Keratinocyte (primary cell): ENCODE measurements around the gene C16orf82.

Experiments used
- EZH2 ChIP-seq: IDR thresholded peaks from one replicate; pipeline ENCODE4 v1.6.1; 2012; ENCODE audit warnings: inconsistent platforms, mild to moderate bottlenecking, low read length, moderate library complexity
- TF ChIP-seq, protein P1 (sequence below), 3 experiments: IDR thresholded peaks in 1 of 3; conservative IDR thresholded peaks in 1 of 3; optimal IDR thresholded peaks in 1 of 3; 2 replicates in 2 of 3; 3 replicates in 1 of 3; pipeline versions ENCODE3 to v1.5.1; 2011; ENCODE audit warnings: low read length in 3 of 3, mild to moderate bottlenecking in 3 of 3, moderate library complexity in 2 of 3, control low read depth in 1 of 3, inconsistent platforms in 1 of 3; ENCODE audit not compliant: insufficient read depth in 2 of 3; ENCODE audit errors: extremely low read depth in 1 of 3

DNA sequence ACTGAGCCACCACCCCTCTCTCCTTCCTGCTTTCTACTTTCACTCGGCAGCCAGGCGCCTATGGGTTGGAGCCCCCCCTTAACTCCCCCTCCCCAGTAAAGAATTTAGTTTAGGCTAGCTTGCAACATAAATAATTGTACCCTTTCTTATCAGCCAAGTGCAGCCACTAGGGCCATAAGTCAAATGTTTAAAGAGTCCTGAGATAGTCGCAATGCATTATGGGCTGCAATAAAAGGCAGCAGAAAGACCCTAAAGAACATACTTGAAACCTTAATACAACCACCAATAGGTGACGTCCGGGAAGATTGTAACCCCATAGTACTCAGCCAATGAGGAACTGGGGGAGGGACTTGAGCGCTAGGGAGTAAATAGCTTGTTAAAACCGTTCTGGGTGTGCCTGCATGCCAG, 40.5 kb downstream of the C16orf82 start:
- TF ChIP-seq, protein P1, sequence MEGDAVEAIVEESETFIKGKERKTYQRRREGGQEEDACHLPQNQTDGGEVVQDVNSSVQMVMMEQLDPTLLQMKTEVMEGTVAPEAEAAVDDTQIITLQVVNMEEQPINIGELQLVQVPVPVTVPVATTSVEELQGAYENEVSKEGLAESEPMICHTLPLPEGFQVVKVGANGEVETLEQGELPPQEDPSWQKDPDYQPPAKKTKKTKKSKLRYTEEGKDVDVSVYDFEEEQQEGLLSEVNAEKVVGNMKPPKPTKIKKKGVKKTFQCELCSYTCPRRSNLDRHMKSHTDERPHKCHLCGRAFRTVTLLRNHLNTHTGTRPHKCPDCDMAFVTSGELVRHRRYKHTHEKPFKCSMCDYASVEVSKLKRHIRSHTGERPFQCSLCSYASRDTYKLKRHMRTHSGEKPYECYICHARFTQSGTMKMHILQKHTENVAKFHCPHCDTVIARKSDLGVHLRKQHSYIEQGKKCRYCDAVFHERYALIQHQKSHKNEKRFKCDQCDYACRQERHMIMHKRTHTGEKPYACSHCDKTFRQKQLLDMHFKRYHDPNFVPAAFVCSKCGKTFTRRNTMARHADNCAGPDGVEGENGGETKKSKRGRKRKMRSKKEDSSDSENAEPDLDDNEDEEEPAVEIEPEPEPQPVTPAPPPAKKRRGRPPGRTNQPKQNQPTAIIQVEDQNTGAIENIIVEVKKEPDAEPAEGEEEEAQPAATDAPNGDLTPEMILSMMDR (optimal IDR thresholded peaks at IDR 0.05 in 1 of 3, IDR thresholded peaks at IDR 0.05 in 1 of 3, conservative IDR thresholded peaks at IDR 0.05 in 1 of 3; ENCODE audit: extremely low read depth in 1 of 3, insufficient read depth in 2 of 3, low read length in 3 of 3), result no peak
- TF ChIP-seq EZH2, result no peak
